Tibial artery (tissue), 4 donors: ENCODE data around the gene DNAH11.

ENCODE experiments used
- DNase-seq, 2 donors: peaks; one replicate each; pipeline ENCODE4 v3.0.0-alpha.2; 2019
- H3K27ac ChIP-seq, 2 donors: fragments of 200-600 bp; sonication (generic) in 1 of 2; 1 replicate in 1 of 2; 2 replicates in 1 of 2; pipeline ENCODE4 v1.5.1; 2018 to 2019; ENCODE audit warnings: mild to moderate bottlenecking in 1 of 2
- H3K27me3 ChIP-seq, 2 donors: fragments of 200-600 bp; sonication (generic) in 1 of 2; one replicate each; pipeline versions ENCODE4 v1.5.1 to v1.6.0; 2016 to 2019
- H3K36me3 ChIP-seq, 3 donors: fragments of 200-600 bp; sonication (generic) in 2 of 3; one replicate each; pipeline ENCODE4 v1.5.1; 2016 to 2019; ENCODE audit warnings: mild to moderate bottlenecking in 2 of 3
- H3K4me1 ChIP-seq, 4 donors: fragments of 200-600 bp; sonication (generic) in 2 of 4; 1 replicate in 3 of 4; 2 replicates in 1 of 4; pipeline ENCODE4 v1.5.1; 2016 to 2019
- H3K4me3 ChIP-seq, 2 donors: fragments of 200-600 bp; sonication (generic) in 1 of 2; 1 replicate in 1 of 2; 2 replicates in 1 of 2; pipeline ENCODE4 v1.5.1; 2018 to 2019; ENCODE audit warnings: mild to moderate bottlenecking in 2 of 2
- H3K9me3 ChIP-seq, 3 donors: fragments of 200-600 bp; sonication (generic) in 1 of 3; one replicate each; pipeline ENCODE4 v1.5.1; 2016 to 2019
- intact Hi-C: fragments of 100-400 bp; cut with DNase I; formaldehyde crosslinking; loops from one replicate; pipeline ENCODE4 v1.15.0; 2023; ENCODE audit warnings: low total_unique reads
- TF ChIP-seq, protein P1 (sequence below), 2 experiments: fragments of 200-600 bp in 1 of 2; fragments of 450-650 bp in 1 of 2; IDR thresholded peaks; one replicate each; pipeline ENCODE4 v1.5.1; 2017 to 2019; ENCODE audit warnings: antibody characterized with exemption in 2 of 2, mild to moderate bottlenecking in 1 of 2, moderate library complexity in 1 of 2

The DNAH11 gene

DNA sequence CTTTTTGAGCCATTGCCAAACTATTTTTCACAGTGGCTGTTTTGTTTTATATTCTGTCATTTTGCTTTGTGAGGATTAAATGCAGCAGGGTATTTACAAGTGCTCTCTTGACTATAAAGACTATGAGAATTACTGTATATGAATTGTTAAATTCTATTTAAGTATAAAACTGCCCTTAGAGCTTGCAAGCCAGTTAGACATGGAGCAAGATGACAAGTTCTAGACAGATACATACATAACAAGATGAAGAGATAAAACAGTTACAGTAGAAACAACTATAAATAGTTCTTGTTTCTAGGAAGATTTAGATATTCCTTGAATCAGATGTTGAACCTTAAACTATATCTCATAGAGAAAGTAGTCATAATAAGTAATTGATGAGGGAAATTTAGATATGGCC lies 60.6 kb downstream of the DNAH11 start:
- intact Hi-C loops = no loop called here
- DNase-seq = no peak
- Histone ChIP-seq H3K9me3 (peaks cover 0 to under 1% (median 0%) of the 10 kb centered on the region in 3 donors), H3K36me3 (no peaks in the 10 kb centered on the region), H3K4me1 (no peaks in the 10 kb centered on the region), H3K27me3 (no peaks in the 10 kb centered on the region), H3K4me3 (no peak overlapping the region), H3K27ac (no peak overlapping the region)
- TF ChIP-seq, protein P1, sequence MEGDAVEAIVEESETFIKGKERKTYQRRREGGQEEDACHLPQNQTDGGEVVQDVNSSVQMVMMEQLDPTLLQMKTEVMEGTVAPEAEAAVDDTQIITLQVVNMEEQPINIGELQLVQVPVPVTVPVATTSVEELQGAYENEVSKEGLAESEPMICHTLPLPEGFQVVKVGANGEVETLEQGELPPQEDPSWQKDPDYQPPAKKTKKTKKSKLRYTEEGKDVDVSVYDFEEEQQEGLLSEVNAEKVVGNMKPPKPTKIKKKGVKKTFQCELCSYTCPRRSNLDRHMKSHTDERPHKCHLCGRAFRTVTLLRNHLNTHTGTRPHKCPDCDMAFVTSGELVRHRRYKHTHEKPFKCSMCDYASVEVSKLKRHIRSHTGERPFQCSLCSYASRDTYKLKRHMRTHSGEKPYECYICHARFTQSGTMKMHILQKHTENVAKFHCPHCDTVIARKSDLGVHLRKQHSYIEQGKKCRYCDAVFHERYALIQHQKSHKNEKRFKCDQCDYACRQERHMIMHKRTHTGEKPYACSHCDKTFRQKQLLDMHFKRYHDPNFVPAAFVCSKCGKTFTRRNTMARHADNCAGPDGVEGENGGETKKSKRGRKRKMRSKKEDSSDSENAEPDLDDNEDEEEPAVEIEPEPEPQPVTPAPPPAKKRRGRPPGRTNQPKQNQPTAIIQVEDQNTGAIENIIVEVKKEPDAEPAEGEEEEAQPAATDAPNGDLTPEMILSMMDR (IDR thresholded peaks at IDR 0.05) = no peak

DNA sequence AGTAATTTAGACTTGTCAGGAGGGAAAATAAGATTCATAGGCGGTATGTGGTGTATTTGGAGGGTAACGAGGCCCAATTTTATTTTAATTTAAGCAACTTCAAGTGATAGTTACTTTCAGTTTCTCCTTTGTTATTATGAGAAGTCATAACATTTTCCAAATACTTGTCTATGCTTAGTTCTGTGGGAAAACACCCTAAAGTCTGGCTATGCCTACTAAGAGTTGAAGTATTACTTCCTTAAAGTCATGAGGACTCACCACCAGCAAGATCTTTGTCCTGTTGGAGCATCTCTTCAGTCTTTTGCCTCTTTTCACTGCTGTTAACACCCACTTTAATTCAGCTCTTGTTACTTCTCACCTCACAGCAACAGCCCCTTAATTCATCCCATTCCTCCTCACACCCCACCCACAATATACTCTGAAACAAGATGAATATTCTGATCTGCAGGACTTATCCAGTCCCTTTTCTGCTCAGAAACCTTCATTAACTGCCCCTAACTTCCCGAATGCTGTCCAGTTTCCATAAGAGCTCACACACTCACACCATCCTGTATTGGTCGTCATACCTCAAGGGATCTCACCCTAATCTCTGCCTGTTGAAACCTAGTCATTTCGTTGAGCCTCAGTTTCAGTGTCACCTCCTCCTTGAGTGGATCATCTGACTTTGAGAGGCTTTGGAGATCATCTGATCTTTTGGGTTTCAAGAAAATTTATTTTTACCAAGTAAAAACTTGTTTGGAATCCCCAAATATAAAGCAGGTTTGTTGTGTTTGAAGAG lies 61.3 kb downstream of the DNAH11 start:
- Histone ChIP-seq H3K27ac (no peak overlapping the region), H3K4me3 (no peak overlapping the region), H3K9me3 (no peaks in the 10 kb centered on the region), H3K27me3 (no peaks in the 10 kb centered on the region), H3K36me3 (no peaks in the 10 kb centered on the region), H3K4me1 (no peaks in the 10 kb centered on the region)
- no peak for DNase-seq
- intact Hi-C loops = no loop called here
- TF ChIP-seq, protein P1 (IDR thresholded peaks at IDR 0.05) = no peak

DNA sequence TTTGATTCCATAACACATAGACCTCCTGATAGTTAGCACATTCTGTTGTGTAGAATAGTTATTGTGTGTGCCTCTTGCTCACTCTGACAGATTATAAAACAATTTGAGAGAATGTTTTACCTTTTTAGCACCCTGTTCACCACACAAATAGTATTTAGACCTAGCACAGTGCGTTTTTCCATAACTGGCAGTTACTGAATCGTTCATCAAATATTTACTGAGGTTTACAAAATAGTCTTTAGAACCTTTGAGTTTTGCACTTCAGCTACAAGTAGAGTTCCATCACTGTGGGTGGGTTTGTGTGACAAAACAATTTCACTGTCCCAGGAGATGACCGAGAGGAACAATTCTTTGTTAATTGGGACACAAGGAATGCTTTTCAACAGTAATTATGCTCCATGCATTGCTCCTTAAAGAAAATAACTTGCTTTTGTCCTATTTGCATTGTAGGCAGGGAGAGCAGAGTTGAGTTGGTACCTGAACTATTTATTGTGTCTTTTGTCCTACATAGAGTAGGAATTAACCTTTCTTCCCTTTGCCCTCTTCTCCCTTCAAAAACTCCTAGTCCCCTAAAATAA lies 62.3 kb downstream of the DNAH11 start:
- Histone ChIP-seq H3K9me3 (no peaks in the 10 kb centered on the region), H3K27ac (no peak overlapping the region), H3K27me3 (no peaks in the 10 kb centered on the region), H3K4me1 (no peaks in the 10 kb centered on the region), H3K4me3 (no peak overlapping the region), H3K36me3 (no peaks in the 10 kb centered on the region)
- TF ChIP-seq, protein P1 (IDR thresholded peaks at IDR 0.05) = no peak
- no peak for DNase-seq
- intact Hi-C loops = no loop called here

GRCh38 chr7:21608465-21608864 lies 65.6 kb downstream of the DNAH11 start:
- no peak for DNase-seq
- intact Hi-C loops = no loop called here
- Histone ChIP-seq H3K4me1 (no peaks in the 10 kb centered on the region), H3K27ac (no peak overlapping the region), H3K4me3 (no peak overlapping the region), H3K9me3 (no peaks in the 10 kb centered on the region), H3K27me3 (no peaks in the 10 kb centered on the region), H3K36me3 (no peaks in the 10 kb centered on the region)
- TF ChIP-seq, protein P1 (IDR thresholded peaks at IDR 0.05) = no peak

DNA sequence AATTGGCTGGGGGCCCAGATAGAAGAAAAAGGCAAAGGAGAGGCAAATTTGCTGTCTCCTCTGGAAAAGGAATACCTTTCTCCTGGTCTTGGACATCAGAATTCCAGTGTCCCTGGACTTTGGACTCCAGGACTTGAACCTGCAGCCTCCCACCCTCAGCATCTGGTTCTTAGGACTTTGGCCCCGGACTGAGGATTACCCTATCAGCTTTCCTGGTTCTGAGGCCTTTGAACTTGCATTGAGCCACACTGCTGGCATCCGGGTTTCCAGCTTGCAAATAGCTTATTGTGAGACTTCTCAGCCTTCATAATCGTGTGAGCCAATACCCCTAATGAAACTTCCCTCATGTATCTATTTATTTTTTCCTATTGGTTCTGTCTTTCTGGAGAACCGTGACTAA lies 68.3 kb downstream of the DNAH11 start:
- H3K4me1 ChIP-seq = no peaks in the 10 kb centered on the region
- H3K36me3 ChIP-seq = no peaks in the 10 kb centered on the region
- no peaks in the 10 kb centered on the region for H3K9me3 ChIP-seq
- H3K4me3 ChIP-seq = no peak overlapping the region
- intact Hi-C loops = no loop called here
- TF ChIP-seq, protein P1 (IDR thresholded peaks at IDR 0.05) = no peak
- no peaks in the 10 kb centered on the region for H3K27me3 ChIP-seq
- H3K27ac ChIP-seq = no peak overlapping the region
- no peak for DNase-seq
